H1 (cell line): ENCODE measurements around the gene FAM9C. TPM values are rescaled to one million over a fixed set of nuclear protein-coding genes. Genes with fewer than 3 reads are reported as not detected.

Source experiments
- EP300 ChIP-seq, 2 experiments: IDR thresholded peaks; 1 replicate in 1 of 2; 2 replicates in 1 of 2; pipeline ENCODE4 v1.6.1; 2011 to 2012; ENCODE audit warnings: low read depth in 2 of 2, low read length in 2 of 2, mild to moderate bottlenecking in 2 of 2, borderline replicate concordance in 1 of 2, inconsistent platforms in 1 of 2, moderate library complexity in 1 of 2
- RBBP5 ChIP-seq: IDR thresholded peaks from 2 replicates; pipeline ENCODE4 v1.7.1; 2012; ENCODE audit warnings: low read depth, mild to moderate bottlenecking, inconsistent platforms, low read length, moderate library complexity, borderline replicate concordance
- polyA plus RNA-seq, 7 experiments: library from polyadenylated mRNA; depleted of rRNA in 3 of 7; stranded (reverse) in 5 of 7; unstranded in 2 of 7; fragments of >200 nt in 5 of 7; fragments of 200-250 nt in 2 of 7; gene quantifications; 1 replicate in 5 of 7; 2 replicates in 1 of 7; 4 replicates in 1 of 7; pipeline versions ENCODE4 v1.2.1 to v1.2.3, GENCODE V29; 2011 to 2013; ENCODE audit warnings: missing spikeins in 2 of 7, mixed read lengths in 2 of 7
- total RNA-seq: library from RNA; stranded (reverse); fragmentation: NEBNext Ultra II Directional; extraction: Animal tissue kit (Norgen Biotek cat#: 25700); gene quantifications from 2 replicates; pipeline ENCODE4 v1.2.1, GENCODE V29; 2021

FAM9C gene
- total and polyA plus RNA-seq, 2 of the 8 experiments (the other 6 are each of a cell fraction or from before 2014, with no cell fraction given): not detected

GRCh38 chrX:13059637-13060499, 15.4 kb upstream of the FAM9C start (continued):
- no peak for TF ChIP-seq RBBP5
- TF ChIP-seq EP300 (IDR thresholded peaks at IDR 0.05; ENCODE audit: borderline replicate concordance in 1 of 2, low read depth in 2 of 2, low read length in 2 of 2): no peak
